ENCODE data around the gene KRTAP4-4. TPM values are rescaled to one million over a fixed set of nuclear protein-coding genes. Genes with fewer than 3 reads are reported as not detected.

The KRTAP4-4 gene
- total RNA-seq, 1 experiment from 2014 or later = not detected

DNA sequence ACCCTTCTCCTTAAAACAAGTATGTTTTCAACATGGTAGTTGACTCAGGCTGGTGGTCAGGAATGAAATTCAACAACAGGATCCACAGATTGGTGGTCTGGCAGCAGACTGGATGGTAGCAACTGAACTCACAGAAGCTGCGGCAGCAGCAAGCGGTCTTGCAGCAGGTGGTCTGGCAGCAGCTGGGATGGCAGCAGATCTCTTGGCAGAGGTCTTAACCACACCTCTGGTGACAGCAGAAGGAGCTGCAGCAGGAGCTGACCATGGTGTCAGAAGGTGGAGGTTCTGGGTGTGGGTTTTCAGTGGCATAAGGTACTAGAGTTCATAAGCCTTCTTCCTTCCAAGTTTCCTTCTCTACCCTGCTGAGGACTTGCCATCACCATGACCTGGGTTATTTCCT lies 26.3 kb upstream of the KRTAP4-4 start:
- Mint-ChIP-seq H3K27ac (no peak overlapping the region; a peak in 2 of 7 replicates), H3K27me3 (ENCODE audit: low read depth) (peaks cover 2% of the 10 kb centered on the region), H3K4me3 (no peak overlapping the region), H3K9me3 (no peaks in the 10 kb centered on the region), H3K36me3 (ENCODE audit: insufficient read depth in 1 of 3, low read depth in 3 of 3) (no peaks in the 10 kb centered on the region), H3K4me1 (peaks cover 11 to 14% of the 10 kb centered on the region in 2 experiments)
- Histone ChIP-seq H3K79me2 (ENCODE audit: insufficient read depth, low read length) (no peaks in the 10 kb centered on the region), H4K5ac (ENCODE audit: insufficient read length, low read depth, low read length) (no peak overlapping the region), H3K9ac (ENCODE audit: extremely low read depth, insufficient read length, low read length) (no peak overlapping the region), H3K56ac (ENCODE audit: insufficient read length, low read depth, low read length) (no peak overlapping the region), H2BK20ac (ENCODE audit: low read depth, low read length, poor library complexity, severe bottlenecking) (no peak overlapping the region), H3K14ac (ENCODE audit: insufficient read depth, low read length) (no peak overlapping the region), H3K23me2 (ENCODE audit: insufficient read length, low read depth, low read length, poor library complexity, severe bottlenecking) (no peaks in the 10 kb centered on the region), H2BK120ac (ENCODE audit: low read depth, low read length, poor library complexity, severe bottlenecking) (no peak overlapping the region), H3K27ac (ENCODE audit: insufficient read length, low read depth, low read length) (no peak overlapping the region), H2BK12ac (ENCODE audit: insufficient read length, low read depth, low read length) (no peak overlapping the region), H3T11ph (ENCODE audit: low read length) (no peak overlapping the region), H2BK15ac (ENCODE audit: low read depth, low read length) (no peak overlapping the region), H3K9me3 (ENCODE audit: control insufficient read depth, low read depth, low read length) (no peaks in the 10 kb centered on the region), H3K79me1 (ENCODE audit: insufficient read depth, low read depth, low read length, poor library complexity, severe bottlenecking) (no peaks in the 10 kb centered on the region), H2AK5ac (ENCODE audit: insufficient read length, low read length) (no peak overlapping the region), H3K23ac (ENCODE audit: insufficient read length, low read depth, low read length) (no peak overlapping the region), H4K91ac (ENCODE audit: insufficient read length, low read depth, low read length) (no peak overlapping the region), H3K4me2 (ENCODE audit: insufficient read depth, insufficient read length, low read length) (no peak overlapping the region), H3K27me3 (ENCODE audit: insufficient read depth, low read length) (no peaks in the 10 kb centered on the region), H3K18ac (ENCODE audit: insufficient read length, low read depth, low read length) (no peak overlapping the region), H3K4ac (ENCODE audit: low read depth, low read length) (no peak overlapping the region), H2AFZ (ENCODE audit: low read length) (no peak overlapping the region), H2BK5ac (ENCODE audit: insufficient read length, low read length) (no peak overlapping the region), H3K4me1 (ENCODE audit: insufficient read depth, low read length) (no peaks in the 10 kb centered on the region), H4K8ac (replicated peaks; ENCODE audit: insufficient read length, low read depth, low read length) (no peak overlapping the region), H4K20me1 (ENCODE audit: control insufficient read depth, insufficient read depth, insufficient read length) (no peaks in the 10 kb centered on the region)
- TF ChIP-seq, protein P1, sequence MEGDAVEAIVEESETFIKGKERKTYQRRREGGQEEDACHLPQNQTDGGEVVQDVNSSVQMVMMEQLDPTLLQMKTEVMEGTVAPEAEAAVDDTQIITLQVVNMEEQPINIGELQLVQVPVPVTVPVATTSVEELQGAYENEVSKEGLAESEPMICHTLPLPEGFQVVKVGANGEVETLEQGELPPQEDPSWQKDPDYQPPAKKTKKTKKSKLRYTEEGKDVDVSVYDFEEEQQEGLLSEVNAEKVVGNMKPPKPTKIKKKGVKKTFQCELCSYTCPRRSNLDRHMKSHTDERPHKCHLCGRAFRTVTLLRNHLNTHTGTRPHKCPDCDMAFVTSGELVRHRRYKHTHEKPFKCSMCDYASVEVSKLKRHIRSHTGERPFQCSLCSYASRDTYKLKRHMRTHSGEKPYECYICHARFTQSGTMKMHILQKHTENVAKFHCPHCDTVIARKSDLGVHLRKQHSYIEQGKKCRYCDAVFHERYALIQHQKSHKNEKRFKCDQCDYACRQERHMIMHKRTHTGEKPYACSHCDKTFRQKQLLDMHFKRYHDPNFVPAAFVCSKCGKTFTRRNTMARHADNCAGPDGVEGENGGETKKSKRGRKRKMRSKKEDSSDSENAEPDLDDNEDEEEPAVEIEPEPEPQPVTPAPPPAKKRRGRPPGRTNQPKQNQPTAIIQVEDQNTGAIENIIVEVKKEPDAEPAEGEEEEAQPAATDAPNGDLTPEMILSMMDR (conservative IDR thresholded peaks at IDR 0.05) = no peak
- no CpG with 5 or more reads among the region's 2 CpGs for WGBS (ENCODE audit: extremely low coverage, insufficient read length, low lambda C conversion rate)
- DNase-seq = no peak

Data from H9 (cell line).